HEK293 (cell line): ENCODE measurements around the gene FRAS1.

Experiments
- CTCF ChIP-seq: fragments of 450-650 bp; formaldehyde crosslinking; IDR thresholded peaks from 2 replicates; pipeline ENCODE4 v1.5.1; 2016; ENCODE audit warnings: missing biosample characterization, missing genetic modification characterization
- GLI4 ChIP-seq: fragments of 450-650 bp; formaldehyde crosslinking; IDR thresholded peaks from 2 replicates; pipeline ENCODE4 v1.5.1; 2016; ENCODE audit warnings: missing biosample characterization, missing genetic modification characterization
- MYNN ChIP-seq: fragments of 450-650 bp; formaldehyde crosslinking; IDR thresholded peaks from 2 replicates; pipeline ENCODE4 v1.5.1; 2016; ENCODE audit warnings: missing biosample characterization, missing genetic modification characterization, borderline replicate concordance
- TRIM28 ChIP-seq: IDR thresholded peaks from 2 replicates; pipeline ENCODE4 v1.6.1; 2011; ENCODE audit warnings: low read length, control low read depth, borderline replicate concordance
- YY1 ChIP-seq: fragments of 450-650 bp; formaldehyde crosslinking; IDR thresholded peaks from 2 replicates; pipeline ENCODE4 v1.5.1; 2018; ENCODE audit warnings: missing biosample characterization, missing genetic modification characterization
- ZFHX2 ChIP-seq: fragments of 450-650 bp; formaldehyde crosslinking; conservative IDR thresholded peaks from 2 replicates; pipeline ENCODE4 v1.5.1; 2016; ENCODE audit warnings: missing biosample characterization, missing genetic modification characterization
- ZNF138 ChIP-seq: fragments of 450-650 bp; formaldehyde crosslinking; IDR thresholded peaks from 2 replicates; pipeline ENCODE4 v1.5.1; 2016; ENCODE audit warnings: missing biosample characterization, missing genetic modification characterization, borderline replicate concordance
- ZNF211 ChIP-seq: fragments of 450-650 bp; formaldehyde crosslinking; IDR thresholded peaks from 2 replicates; pipeline ENCODE4 v1.5.1; 2016; ENCODE audit warnings: low read depth, missing biosample characterization, missing genetic modification characterization
- ZNF24 ChIP-seq: fragments of 450-650 bp; formaldehyde crosslinking; IDR thresholded peaks from 2 replicates; pipeline ENCODE4 v1.5.1; 2016; ENCODE audit warnings: missing biosample characterization, missing genetic modification characterization
- ZNF274 ChIP-seq, 2 experiments: fragments of 200-500 bp in 1 of 2; fragments of 450-650 bp in 1 of 2; sonication (Bioruptor generic) in 1 of 2; formaldehyde crosslinking in 1 of 2; IDR thresholded peaks; 2 replicates each; pipeline versions ENCODE4 v1.5.1 to v1.6.1; 2014 to 2016; ENCODE audit warnings: borderline replicate concordance in 1 of 2, inconsistent platforms in 1 of 2, low read length in 1 of 2, missing biosample characterization in 1 of 2, missing genetic modification characterization in 1 of 2
- ZNF501 ChIP-seq: fragments of 450-650 bp; formaldehyde crosslinking; IDR thresholded peaks from 2 replicates; pipeline ENCODE4 v1.5.1; 2016; ENCODE audit warnings: missing biosample characterization, missing genetic modification characterization
- ZNF76 ChIP-seq: fragments of 450-650 bp; formaldehyde crosslinking; IDR thresholded peaks from 2 replicates; pipeline ENCODE4; 2016; ENCODE audit warnings: low read depth, missing biosample characterization, missing genetic modification characterization, borderline replicate concordance
- ZSCAN18 ChIP-seq: fragments of 450-650 bp; formaldehyde crosslinking; IDR thresholded peaks from 2 replicates; pipeline ENCODE4 v1.5.1; 2016; ENCODE audit warnings: missing biosample characterization, missing genetic modification characterization

DNA sequence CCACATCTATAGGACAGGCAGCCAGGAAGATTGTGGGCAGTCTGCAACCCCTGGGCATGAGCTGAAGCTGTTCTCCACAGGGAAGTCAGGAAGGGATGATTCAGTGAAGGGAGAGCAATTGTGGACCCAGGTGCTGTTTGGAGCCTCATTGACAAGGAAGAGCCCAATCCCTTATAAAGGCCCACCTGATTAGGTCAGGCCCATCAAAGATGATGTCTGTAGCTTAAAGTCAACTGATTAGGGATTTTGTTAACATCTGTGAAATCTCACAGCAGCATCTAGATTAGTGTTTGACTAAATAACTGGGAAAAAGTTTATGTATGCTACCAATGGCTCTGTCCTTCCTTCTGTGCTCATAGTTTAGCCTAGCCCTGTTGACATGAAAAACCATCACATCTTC lies 127.5 kb downstream of the FRAS1 start:
- no peak for TF ChIP-seq ZNF274 (IDR thresholded peaks at IDR 0.05; ENCODE audit: low read length)
- no peak for TF ChIP-seq ZNF274 (tag by site-specific recombination; IDR thresholded peaks at IDR 0.05; ENCODE audit: borderline replicate concordance)
- no peak for TF ChIP-seq YY1 (tag by site-specific recombination)
- TF ChIP-seq ZNF138 (tag by site-specific recombination): no peak
- no peak for TF ChIP-seq CTCF (tag by site-specific recombination)
- no peak for TF ChIP-seq ZNF76 (tag by site-specific recombination)
- no peak for TF ChIP-seq ZFHX2 (tag by site-specific recombination)
- no peak for TF ChIP-seq GLI4 (tag by site-specific recombination)
- no peak for TF ChIP-seq MYNN
- TF ChIP-seq ZNF24 (tag by site-specific recombination): no peak
- no peak for TF ChIP-seq ZNF501 (tag by site-specific recombination)
- no peak for TF ChIP-seq ZNF211 (tag by site-specific recombination)
- no peak for TF ChIP-seq TRIM28
- TF ChIP-seq ZSCAN18 (tag by site-specific recombination): no peak
